Lower lobe of right lung (tissue), 2 donors: ENCODE data around the gene PHTF2. TPM values are rescaled to one million over a fixed set of nuclear protein-coding genes. Genes with fewer than 3 reads are reported as not detected.

ENCODE experiments used
- ATAC-seq, 2 donors: fragments of 200-7000 bp; cut with Tn5 transposase; one replicate each; pipeline ENCODE4 v1.9.1; 2020 to 2022; ENCODE audit warnings: mild to moderate bottlenecking in 2 of 2, moderate library complexity in 2 of 2
- DNase-seq: peaks from one replicate; pipeline ENCODE4 v3.0.0-alpha.2; 2020
- H3K27ac ChIP-seq: fragments of 200-600 bp; one replicate; pipeline ENCODE4 v1.8.0; 2022
- H3K27me3 ChIP-seq: fragments of 200-600 bp; one replicate; pipeline ENCODE4 v1.8.0; 2022; ENCODE audit warnings: low read depth
- H3K36me3 ChIP-seq: fragments of 200-600 bp; one replicate; pipeline ENCODE4 v1.8.0; 2022; ENCODE audit warnings: mild to moderate bottlenecking
- H3K4me1 ChIP-seq: fragments of 200-600 bp; one replicate; pipeline ENCODE4 v1.8.0; 2022
- H3K4me3 ChIP-seq: fragments of 200-600 bp; one replicate; pipeline ENCODE4 v1.8.0; 2022; ENCODE audit warnings: mild to moderate bottlenecking
- H3K9me3 ChIP-seq: fragments of 200-600 bp; one replicate; pipeline ENCODE4 v1.8.0; 2022
- CTCF ChIP-seq: fragments of 200-600 bp; IDR thresholded peaks from one replicate; pipeline ENCODE4 v1.8.0; 2022; ENCODE audit warnings: antibody characterized with exemption, mild to moderate bottlenecking
- intact Hi-C: fragments of 100-400 bp; cut with DNase I; formaldehyde crosslinking; loops from one replicate; pipeline ENCODE4 v1.11.0; 2022
- total RNA-seq: library from RNA; stranded (reverse); fragmentation: NEBNext Ultra II Directional; extraction: Animal tissue kit (Norgen Biotek cat#: 25700); gene quantifications from one replicate; pipeline ENCODE4 v1.2.1, GENCODE V29; 2021
- donor health status: DM: no; HTN: yes; CAD: no; lungs with severe emphysema.

PHTF2 gene
- total RNA-seq, 1 donor from 2014 or later, result 15.2 TPM

GRCh38 chr7:77800730-77801129 lies 2.2 kb downstream of the PHTF2 start:
- H3K4me3 ChIP-seq, result no peak overlapping the region
- TF ChIP-seq CTCF, result no peak

DNA sequence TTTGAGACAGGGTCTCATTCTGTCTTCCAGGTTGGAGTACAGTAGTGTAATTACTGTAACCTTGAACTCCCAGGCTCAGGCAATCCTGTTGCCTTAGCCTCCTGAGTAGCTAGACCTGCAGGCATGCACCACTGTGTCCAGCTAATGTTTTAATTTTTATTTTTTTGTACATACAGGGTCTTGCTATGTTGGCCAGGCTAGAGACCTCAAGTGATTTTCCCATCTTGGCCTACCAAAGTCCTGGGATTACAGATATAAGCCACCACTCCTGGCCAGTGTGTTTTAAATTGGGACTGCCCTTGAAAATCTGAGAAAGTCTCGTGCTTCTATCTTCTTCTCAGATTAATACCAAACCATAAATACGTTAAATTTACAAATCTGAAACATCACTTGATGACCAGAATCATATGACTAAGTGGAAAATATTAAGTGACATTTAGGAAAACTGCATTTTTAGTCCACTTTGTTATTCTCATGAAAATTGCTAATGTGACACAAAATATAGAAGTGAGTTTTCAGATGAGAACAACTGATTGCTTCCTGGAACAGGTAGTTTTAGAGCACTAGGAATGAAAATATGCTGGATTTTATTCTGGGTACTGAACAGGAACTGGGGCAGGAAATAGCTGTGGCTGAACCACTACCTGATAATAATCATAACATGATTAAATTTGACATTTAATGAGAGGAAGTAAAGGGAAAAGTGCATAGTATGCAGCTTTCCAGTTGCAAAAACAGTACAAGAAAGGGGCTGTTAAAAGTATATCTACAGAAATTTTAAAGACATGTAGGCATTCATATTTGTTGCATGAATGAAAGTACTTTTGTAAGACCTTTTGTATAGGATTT lies 4.2 kb downstream of the PHTF2 start:
- intact Hi-C loops, result no loop called here
- no peak overlapping the region for H3K4me3 ChIP-seq
- peaks cover 16% of the 10 kb centered on the region for H3K9me3 ChIP-seq
- no peak for DNase-seq
- no peaks in the 10 kb centered on the region for H3K36me3 ChIP-seq
- H3K27ac ChIP-seq, result no peak overlapping the region
- peaks cover 16% of the 10 kb centered on the region for H3K4me1 ChIP-seq
- no peaks in the 10 kb centered on the region for H3K27me3 ChIP-seq
- no peak for ATAC-seq
- no peak for TF ChIP-seq CTCF

More at GRCh38 chr7:77800730-77801129, 2.2 kb downstream of the PHTF2 start:
- Histone ChIP-seq H3K9me3 (no peaks in the 10 kb centered on the region), H3K27me3 (no peaks in the 10 kb centered on the region), H3K4me1 (peaks cover 29% of the 10 kb centered on the region), H3K27ac (no peak overlapping the region), H3K36me3 (no peaks in the 10 kb centered on the region)
- DNase-seq, result no peak
- no peak for ATAC-seq
- intact Hi-C loops, result no loop called here

GRCh38 chr7:77806425-77806824 lies 7.9 kb downstream of the PHTF2 start:
- Histone ChIP-seq H3K9me3 (peaks cover 21% of the 10 kb centered on the region), H3K4me3 (no peak overlapping the region), H3K36me3 (no peaks in the 10 kb centered on the region), H3K27me3 (no peaks in the 10 kb centered on the region), H3K27ac (no peak overlapping the region), H3K4me1 (peaks cover 4% of the 10 kb centered on the region)
- ATAC-seq, result no peak
- no peak for TF ChIP-seq CTCF
- no peak for DNase-seq
- intact Hi-C loops, result no loop called here

GRCh38 chr7:77808517-77808916 lies 9.9 kb downstream of the PHTF2 start:
- peaks cover 21% of the 10 kb centered on the region for H3K9me3 ChIP-seq
- no peak overlapping the region for H3K27ac ChIP-seq
- DNase-seq, result no peak
- no peak for ATAC-seq
- no peak for TF ChIP-seq CTCF
- intact Hi-C loops, result no loop called here
- no peak overlapping the region for H3K4me3 ChIP-seq
- no peaks in the 10 kb centered on the region for H3K27me3 ChIP-seq
- no peaks in the 10 kb centered on the region for H3K36me3 ChIP-seq
- no peaks in the 10 kb centered on the region for H3K4me1 ChIP-seq

DNA sequence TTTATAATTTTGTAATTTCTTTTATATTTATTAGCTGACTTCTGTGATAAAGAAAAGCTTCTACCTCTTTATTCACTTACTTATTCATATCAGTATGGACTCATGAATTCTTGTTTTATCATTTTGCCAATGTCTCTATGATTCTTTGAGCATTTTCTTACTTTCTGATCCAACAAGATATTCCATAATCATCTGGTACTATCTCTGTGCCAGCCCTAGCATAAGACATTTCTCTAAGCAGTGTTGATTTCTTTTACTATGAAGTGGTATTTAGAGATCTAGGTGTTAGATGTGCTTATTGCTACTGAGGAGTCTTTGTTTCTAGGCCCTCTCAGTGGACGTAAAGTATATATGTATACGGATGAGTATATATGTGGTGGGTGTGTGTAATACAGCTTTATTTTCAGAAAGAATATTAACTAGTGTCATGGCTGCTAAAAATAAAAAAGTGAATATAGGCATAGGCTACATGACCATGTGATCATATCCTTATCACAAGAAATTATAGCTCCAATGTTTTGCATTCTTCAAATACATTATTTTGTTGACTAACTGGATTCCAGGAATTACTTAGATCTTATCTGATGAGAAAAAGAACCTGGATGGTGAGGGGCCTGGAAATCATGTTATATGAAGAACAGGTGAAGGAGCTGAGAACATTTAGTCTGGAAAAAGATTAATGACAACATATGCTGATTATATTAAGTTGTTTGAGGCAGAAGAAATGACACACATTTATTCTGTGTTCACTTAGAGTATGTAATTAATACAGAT lies 13.1 kb downstream of the PHTF2 start:
- H3K4me3 ChIP-seq, result no peak overlapping the region
- H3K4me1 ChIP-seq, result no peaks in the 10 kb centered on the region
- intact Hi-C loops, result no loop called here
- ATAC-seq, result peak in 1 of 2 donors; percentile 14
- peaks cover 12% of the 10 kb centered on the region for H3K9me3 ChIP-seq
- no peak for DNase-seq
- no peaks in the 10 kb centered on the region for H3K27me3 ChIP-seq
- no peaks in the 10 kb centered on the region for H3K36me3 ChIP-seq
- H3K27ac ChIP-seq, result no peak overlapping the region
- TF ChIP-seq CTCF, result no peak
